Measurements from ENCODE around the gene CTNND2. TPM values are rescaled to one million over a fixed set of nuclear protein-coding genes. Genes with fewer than 3 reads are reported as not detected.

Gene CTNND2
- total RNA-seq, 4 donors from 2014 or later = 0.04 TPM; not detected in 3

DNA sequence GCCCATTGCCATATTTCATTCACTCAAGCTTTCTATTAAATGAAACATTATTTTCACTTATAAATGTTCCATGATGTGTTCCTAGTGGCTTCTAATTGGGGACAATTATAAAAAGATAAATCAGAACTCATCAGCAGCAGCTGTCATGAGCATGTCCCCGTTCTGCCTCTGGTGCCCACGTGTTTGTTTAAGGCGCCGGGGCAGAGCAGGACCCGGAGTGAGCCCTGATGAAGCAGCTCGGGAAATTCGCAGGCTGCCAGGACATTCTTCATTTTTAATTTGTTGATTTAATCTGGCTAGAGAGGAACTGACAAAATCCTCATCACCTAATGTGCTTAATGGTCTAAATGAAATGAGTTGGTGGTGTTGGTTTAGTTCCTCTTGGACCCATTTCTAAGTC, 475.0 kb downstream of the CTNND2 start:
- H3K27me3 ChIP-seq = no peaks in the 10 kb centered on the region
- no peak for TF ChIP-seq POLR2A (IDR thresholded peaks at IDR 0.05)
- TF ChIP-seq, protein P1, sequence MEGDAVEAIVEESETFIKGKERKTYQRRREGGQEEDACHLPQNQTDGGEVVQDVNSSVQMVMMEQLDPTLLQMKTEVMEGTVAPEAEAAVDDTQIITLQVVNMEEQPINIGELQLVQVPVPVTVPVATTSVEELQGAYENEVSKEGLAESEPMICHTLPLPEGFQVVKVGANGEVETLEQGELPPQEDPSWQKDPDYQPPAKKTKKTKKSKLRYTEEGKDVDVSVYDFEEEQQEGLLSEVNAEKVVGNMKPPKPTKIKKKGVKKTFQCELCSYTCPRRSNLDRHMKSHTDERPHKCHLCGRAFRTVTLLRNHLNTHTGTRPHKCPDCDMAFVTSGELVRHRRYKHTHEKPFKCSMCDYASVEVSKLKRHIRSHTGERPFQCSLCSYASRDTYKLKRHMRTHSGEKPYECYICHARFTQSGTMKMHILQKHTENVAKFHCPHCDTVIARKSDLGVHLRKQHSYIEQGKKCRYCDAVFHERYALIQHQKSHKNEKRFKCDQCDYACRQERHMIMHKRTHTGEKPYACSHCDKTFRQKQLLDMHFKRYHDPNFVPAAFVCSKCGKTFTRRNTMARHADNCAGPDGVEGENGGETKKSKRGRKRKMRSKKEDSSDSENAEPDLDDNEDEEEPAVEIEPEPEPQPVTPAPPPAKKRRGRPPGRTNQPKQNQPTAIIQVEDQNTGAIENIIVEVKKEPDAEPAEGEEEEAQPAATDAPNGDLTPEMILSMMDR (IDR thresholded peaks at IDR 0.05 in 4 of 5, conservative IDR thresholded peaks at IDR 0.05 in 1 of 5) = no peak
- no peaks in the 10 kb centered on the region for H3K36me3 ChIP-seq
- ATAC-seq = no peak
- DNase-seq = no peak
- intact Hi-C loops (cut with DNase I; ENCODE audit: low total_unique reads) = no loop called here
- no peaks in the 10 kb centered on the region for H3K9me3 ChIP-seq
- H3K4me3 ChIP-seq = no peak overlapping the region
- in situ Hi-C loops (cut with MboI; ENCODE audit: low sequenced_read_pairs in 4 of 4) = no loop called here
- H3K4me1 ChIP-seq = no peaks in the 10 kb centered on the region
- no peak overlapping the region for H3K27ac ChIP-seq

DNA sequence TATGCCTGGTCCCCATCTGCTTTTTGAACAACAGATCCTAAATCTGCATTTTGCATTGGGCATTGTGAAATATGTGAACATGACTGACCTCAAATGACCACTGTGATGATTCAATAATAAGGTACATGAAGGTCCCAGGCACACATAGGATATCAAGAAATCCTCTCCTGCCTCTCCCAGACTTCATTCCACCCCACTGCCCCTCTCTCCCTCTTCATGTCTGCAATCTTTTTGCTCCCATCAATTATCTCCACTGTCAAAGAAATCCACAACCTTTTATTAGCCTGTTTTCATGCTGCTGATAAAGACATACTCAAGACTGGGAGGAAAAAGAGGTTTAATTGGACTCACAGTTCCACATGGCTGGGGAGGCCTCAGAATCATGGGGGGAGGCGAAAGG, 476.7 kb downstream of the CTNND2 start:
- H3K9me3 ChIP-seq = no peaks in the 10 kb centered on the region
- H3K27me3 ChIP-seq = no peaks in the 10 kb centered on the region
- intact Hi-C loops (cut with DNase I; ENCODE audit: low total_unique reads) (no loop called here), in situ Hi-C loops (cut with MboI; ENCODE audit: low sequenced_read_pairs in 4 of 4) (no loop called here)
- ATAC-seq = no peak
- H3K4me1 ChIP-seq = no peaks in the 10 kb centered on the region
- TF ChIP-seq POLR2A (IDR thresholded peaks at IDR 0.05) = no peak
- TF ChIP-seq, protein P1 (IDR thresholded peaks at IDR 0.05 in 4 of 5, conservative IDR thresholded peaks at IDR 0.05 in 1 of 5) = no peak
- H3K4me3 ChIP-seq = no peak overlapping the region
- DNase-seq = no peak
- no peaks in the 10 kb centered on the region for H3K36me3 ChIP-seq
- no peak overlapping the region for H3K27ac ChIP-seq

DNA sequence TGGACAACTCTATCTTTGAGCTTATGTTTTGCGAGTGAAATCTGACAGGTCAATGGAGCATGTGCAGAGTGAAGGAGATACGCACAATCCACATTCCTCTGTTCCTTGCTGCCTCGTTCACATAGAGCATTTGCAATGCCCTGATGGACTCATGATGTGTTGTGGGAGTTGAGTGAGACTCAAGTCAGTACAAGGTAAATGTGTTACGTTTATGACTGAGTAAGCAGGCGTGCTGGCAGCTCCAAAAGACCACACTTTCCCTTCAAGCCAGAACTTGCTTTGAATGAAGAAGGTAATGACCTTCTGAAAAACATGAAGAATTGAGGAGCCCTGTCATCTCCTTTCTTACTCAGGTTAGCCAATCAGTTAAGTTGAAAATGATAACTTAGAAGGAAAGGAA, 477.8 kb downstream of the CTNND2 start:
- ATAC-seq = no peak
- no peak for DNase-seq
- H3K9me3 ChIP-seq = no peaks in the 10 kb centered on the region
- H3K27me3 ChIP-seq = no peaks in the 10 kb centered on the region
- no peak for TF ChIP-seq POLR2A (IDR thresholded peaks at IDR 0.05)
- TF ChIP-seq, protein P1 (IDR thresholded peaks at IDR 0.05 in 4 of 5, conservative IDR thresholded peaks at IDR 0.05 in 1 of 5) = no peak
- no peak overlapping the region for H3K27ac ChIP-seq
- in situ Hi-C loops (cut with MboI; ENCODE audit: low sequenced_read_pairs in 4 of 4) (no loop called here), intact Hi-C loops (cut with DNase I; ENCODE audit: low total_unique reads) (no loop called here)
- no peaks in the 10 kb centered on the region for H3K36me3 ChIP-seq
- no peaks in the 10 kb centered on the region for H3K4me1 ChIP-seq
- H3K4me3 ChIP-seq = no peak overlapping the region

DNA sequence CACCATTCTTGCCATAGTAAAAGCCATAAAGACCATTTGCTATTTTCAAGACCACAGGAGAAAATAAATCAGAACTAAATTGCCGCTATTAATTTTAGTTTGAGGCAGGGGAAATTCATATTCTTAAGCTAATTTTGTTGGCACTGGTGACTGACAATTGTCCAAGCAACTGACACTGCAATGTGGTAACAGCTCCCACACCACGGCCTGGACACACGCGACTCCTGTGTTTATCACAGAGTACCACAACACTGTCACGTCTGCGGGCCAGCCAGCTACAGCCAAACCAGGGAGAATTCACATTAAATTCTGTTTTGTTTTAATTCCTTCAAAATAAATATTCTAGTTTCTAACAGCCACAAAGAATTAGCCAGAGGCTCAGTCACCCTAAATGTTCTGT, 481.9 kb downstream of the CTNND2 start:
- Histone ChIP-seq H3K4me3 (no peak overlapping the region), H3K27ac (no peak overlapping the region), H3K36me3 (no peaks in the 10 kb centered on the region), H3K27me3 (no peaks in the 10 kb centered on the region), H3K9me3 (peaks cover 0 to 4% (median 0%) of the 10 kb centered on the region in 3 donors), H3K4me1 (no peaks in the 10 kb centered on the region)
- ATAC-seq (no peak), DNase-seq (no peak)
- in situ Hi-C loops (cut with MboI; ENCODE audit: low sequenced_read_pairs in 4 of 4) = no loop called here
- intact Hi-C loops (cut with DNase I; ENCODE audit: low total_unique reads) = no loop called here
- TF ChIP-seq POLR2A (IDR thresholded peaks at IDR 0.05) = no peak
- TF ChIP-seq, protein P1 (IDR thresholded peaks at IDR 0.05 in 4 of 5, conservative IDR thresholded peaks at IDR 0.05 in 1 of 5) = no peak

DNA sequence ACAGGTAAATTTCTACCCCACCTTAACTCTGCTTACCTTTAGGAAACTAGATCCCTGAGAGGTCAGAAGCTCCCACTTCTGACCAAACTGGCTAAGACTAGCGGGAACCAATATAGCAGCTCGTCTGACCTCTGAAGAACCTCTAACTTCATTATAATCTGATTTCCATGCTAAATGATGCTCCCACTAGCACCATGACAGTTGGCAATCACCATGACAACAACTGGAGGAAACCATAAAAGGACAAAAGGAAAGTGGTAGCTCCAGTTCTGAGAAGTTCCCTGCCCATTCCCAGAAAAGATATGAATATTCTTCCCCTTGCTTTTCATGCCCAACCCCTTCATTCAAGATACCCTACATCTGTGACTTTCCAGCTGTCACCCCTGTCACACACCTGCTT, 483.3 kb downstream of the CTNND2 start:
- Histone ChIP-seq H3K4me1 (no peaks in the 10 kb centered on the region), H3K4me3 (no peak overlapping the region), H3K27me3 (no peaks in the 10 kb centered on the region), H3K9me3 (peaks cover 0 to 4% (median 0%) of the 10 kb centered on the region in 3 donors), H3K27ac (no peak overlapping the region), H3K36me3 (no peaks in the 10 kb centered on the region)
- no peak for TF ChIP-seq POLR2A (IDR thresholded peaks at IDR 0.05)
- TF ChIP-seq, protein P1 (IDR thresholded peaks at IDR 0.05 in 4 of 5, conservative IDR thresholded peaks at IDR 0.05 in 1 of 5) = no peak
- ATAC-seq = no peak
- intact Hi-C loops (cut with DNase I; ENCODE audit: low total_unique reads) (no loop called here), in situ Hi-C loops (cut with MboI; ENCODE audit: low sequenced_read_pairs in 4 of 4) (no loop called here)
- no peak for DNase-seq
